ENCODE data around the gene CASP8.
"Not testable (repeated sequence)": the region's sequence is repeated elsewhere in the genome, so short reads cannot be mapped to it uniquely, and the experiment has no call there.

- TF ChIP-seq SP1, ZNF384 (IDR thresholded peaks at IDR 0.05): not testable (repeated sequence)
Measured at GRCh38 chr2:201299929-201300328, 39.6 kb downstream of the CASP8 start.

All from HEK293T (cell line).